Activated CD4-positive, alpha-beta T cell treated with anti-CD3 and anti-CD28 coated beads, Interleukin-2, Interleukin-4, amounts not matched to agents 100 ng/mL and 50 ng/mL, durations not matched to agents 16 hours and 8 hours (primary cell): ENCODE results near the gene ELAVL1.

Source experiments
- DNase-seq: peaks from one replicate; pipeline ENCODE4 v3.0.0-alpha.2; 2020; ENCODE audit warnings: low spot score

The ELAVL1 gene

GRCh38 chr19:7985481-7985911, 19.9 kb downstream of the ELAVL1 start:
- no peak for DNase-seq

DNA sequence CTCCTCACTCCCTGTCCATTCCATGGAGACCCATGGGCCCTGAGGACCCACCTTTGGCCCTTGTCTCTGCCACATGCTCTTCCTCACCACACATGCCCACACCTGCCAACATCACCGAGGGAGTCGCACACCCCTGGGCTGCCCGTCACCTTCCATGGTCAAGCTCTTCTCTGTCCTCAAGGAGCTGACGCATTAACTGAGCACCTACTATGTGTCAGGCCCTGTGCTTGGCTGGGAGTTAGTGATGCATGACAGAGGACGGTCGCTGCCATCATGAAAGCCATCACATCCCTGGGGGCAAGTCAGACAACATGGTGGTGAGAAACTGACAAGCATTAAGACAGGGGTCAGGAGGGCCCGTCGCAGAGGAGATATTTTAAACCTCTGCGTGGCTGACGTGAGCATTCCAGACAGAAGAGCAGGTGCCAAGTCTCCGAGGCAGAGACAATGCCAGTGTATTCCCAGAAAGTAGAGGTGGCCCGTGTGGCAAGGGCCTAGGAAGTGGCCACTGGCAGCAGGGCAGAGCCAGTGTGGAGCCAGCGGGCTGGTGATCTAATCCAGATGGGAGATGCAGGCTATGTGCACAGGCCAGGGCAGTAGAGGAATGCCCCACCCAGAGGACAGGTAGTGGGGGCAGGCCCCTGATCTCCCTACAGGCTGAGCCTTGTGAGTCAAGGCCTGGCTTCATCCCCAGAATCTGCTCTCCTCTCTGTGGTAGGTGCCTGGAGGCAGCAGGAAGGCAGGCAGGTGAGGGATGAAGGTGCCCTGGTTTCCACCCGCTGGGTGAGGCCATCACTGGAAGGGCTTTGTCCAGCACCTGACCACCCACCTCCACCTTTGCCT, 21.2 kb downstream of the ELAVL1 start:
- no peak for DNase-seq

- DNase-seq: no peak
Measured at GRCh38 chr19:7983286-7983950, 22.0 kb downstream of the ELAVL1 start.

GRCh38 chr19:7982651-7983099, 22.8 kb downstream of the ELAVL1 start:
- DNase-seq: no peak

DNA sequence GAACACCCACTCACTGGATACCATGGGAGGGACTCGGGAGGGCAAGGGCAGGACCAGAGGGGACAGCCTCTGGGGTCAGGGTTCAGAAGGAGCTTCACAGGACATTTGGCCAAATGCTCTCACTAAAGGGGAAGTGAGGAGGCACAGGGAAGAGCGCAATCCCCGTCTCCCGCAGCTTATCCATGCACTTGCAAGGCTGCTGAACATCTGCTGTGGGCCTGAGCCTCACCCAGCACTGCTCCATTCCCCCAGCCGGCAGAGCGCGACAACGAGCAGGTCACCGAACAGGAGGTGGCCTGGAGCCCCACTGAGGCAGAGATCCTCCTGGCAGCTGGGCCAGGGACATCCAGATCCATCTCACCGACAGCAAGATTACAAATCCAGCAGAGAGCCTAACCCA, 23.3 kb downstream of the ELAVL1 start:
- no peak for DNase-seq

DNA sequence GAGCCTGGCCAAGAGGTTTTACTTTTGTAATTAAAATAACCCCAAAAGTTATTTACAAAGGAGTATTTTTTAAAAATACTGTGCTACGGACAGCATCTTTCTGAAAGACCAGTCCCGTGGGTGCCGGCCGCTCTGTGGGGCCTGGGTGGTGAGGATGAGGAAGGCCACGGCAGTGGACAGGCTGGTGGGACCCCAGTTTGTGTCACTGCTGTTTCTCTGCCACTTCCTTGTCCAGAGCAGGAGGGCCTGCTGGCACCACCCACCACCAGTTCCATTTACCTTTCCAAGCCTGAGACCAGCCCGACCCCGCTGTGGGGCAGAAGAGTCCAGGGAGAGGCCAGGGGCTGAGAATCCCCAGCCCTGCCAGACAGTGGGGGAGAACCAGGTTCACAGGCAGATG, 23.8 kb downstream of the ELAVL1 start:
- DNase-seq: no peak

DNA sequence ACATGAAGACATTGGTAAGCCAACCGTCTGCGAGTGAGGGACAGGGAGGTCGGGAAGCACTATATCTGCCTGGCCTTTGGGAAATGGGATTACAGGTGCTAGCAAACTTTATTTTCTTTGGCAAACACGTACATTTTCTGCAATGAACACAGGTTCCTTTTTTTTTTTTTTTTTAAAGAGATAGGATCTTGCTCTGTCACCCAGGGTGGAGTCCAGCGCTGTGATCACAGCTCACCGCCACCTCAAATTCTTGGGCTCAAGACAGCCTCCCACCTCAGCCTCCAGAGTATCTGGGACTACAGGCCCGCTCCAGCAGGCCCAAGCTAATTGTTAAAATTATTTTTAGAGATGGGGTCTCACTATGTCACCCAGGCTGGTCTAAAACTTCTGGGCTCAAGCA, 24.2 kb downstream of the ELAVL1 start:
- no peak for DNase-seq

DNA sequence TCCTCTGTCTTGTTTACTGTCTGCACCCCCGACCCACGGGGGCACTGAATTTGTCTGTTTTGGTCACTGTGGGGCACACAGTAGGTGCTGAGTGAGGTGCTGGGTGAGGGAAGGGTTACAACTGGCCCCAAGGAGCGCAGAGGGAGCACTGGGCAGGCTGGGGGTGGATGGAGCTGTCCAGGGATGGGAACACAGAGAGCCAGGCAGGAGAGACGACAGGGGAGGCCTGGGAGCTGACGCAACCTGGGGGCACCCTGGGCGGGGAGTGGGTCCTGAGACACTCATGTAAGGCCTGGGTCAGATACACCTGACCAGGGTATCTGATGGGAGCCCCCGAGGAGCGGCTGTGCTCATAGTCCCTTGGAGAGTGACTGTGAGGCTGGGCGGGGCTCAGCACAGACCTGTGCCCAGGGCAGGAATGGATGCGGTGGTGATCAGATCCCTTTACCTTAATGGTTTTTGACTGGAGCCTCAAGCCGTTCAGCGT, 24.8 kb downstream of the ELAVL1 start:
- no peak for DNase-seq

DNA sequence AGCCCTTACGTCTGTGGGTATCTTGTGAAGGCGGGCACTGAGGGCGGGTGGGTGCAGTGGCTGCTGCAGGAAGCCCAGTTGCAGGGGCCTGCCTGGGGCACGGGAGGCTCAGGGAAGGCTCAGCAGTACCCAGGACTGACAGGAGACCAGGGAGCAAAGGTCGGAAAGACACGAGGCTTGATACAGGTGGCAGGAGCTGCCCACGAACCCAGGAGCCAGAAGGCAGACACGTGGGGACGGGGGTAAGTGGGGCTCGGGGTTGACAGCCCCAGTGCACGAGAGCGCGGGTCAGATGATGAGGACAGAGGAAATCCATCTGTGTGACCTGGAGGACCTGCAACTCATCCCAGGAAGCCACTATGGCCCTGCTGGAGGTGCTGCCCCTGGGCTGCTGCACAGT, 25.3 kb downstream of the ELAVL1 start:
- DNase-seq: no peak

DNA sequence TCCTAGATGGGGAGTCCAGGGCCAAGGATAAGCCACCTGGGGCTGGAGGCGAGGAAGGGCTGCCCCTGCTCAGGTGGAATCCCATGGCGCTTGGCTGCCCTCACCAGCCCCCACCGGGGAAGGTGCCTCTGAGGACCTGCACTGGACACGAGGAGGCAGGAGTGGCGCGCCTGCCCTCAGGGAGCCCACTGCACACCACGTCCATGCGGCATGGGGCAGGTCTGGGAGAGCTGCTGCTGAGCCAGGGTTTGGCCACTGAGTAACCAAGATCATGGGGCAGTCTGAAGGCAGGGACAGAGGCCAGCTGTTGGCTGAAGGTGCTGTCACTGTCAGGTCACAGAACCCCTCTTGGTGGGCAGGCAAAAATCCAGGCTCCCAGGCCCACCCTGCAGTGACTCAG, 25.9 kb downstream of the ELAVL1 start:
- DNase-seq: no peak

GRCh38 chr19:7979011-7979410, 26.4 kb downstream of the ELAVL1 start:
- DNase-seq: no peak

DNA sequence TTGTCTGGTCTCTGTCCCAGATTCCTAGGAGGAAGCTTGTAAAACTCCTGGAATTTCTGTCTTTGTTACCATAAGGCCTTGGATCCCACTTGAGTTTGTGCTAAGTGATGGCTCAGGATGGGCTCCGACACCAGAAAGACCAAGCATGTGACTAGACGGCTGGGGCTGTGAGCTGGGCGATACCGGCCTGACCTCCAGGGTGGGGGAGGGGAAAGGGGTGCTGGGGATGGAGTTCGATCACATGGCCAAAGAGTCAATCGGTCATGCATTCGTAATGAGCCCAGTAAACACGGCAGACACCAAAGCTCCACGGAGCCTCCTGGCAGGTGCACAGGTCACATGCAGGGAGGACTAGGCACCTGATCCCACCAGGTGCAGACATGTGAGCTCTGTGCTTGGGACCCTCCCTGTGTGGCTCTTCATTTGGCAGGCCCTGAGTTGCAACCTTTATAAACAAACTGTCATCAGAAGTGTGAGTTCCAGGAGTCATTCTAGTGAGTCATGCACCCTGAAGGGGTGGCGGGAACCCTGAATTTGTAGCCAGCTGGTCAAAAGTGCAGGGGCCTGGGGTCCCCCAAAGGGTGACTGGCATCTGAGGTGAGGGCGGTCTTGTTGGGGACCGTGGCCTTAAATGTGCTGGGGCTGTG, 27.1 kb downstream of the ELAVL1 start:
- DNase-seq: no peak

- no peak for DNase-seq
Measured at GRCh38 chr19:7977723-7978040, 27.8 kb downstream of the ELAVL1 start.

DNA sequence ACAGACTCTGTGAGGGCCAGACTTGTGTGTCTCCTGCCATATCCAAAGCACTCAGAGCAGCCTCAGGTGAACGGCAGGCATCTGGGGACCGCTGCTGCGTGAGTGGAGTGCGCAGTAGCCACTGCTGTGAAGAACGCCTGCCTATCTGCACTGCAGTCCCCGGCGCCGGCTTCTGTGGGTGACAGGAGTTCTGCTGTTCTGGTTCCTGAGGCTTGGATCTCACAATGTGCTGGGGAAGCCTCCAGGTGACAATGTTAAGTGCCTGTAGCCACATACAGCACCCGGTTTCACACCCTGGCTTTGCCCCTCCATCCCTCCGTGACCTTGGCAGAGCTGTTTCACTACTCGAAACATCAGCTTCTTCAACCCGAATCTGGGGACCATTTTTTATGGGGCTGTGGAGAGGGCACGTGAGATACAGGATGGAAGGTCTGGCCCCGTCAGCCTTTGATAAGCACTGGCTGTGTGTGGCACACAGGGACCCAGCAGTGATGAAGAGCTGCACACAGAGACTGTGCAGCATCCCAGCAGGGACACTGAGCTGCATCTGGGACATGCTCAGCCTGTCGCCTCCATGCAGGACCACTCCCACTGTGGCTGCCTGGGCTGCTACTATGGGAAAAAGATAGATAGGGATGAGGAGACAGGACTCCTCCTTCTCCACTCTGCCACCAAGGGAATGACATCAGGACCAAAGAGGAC, 28.3 kb downstream of the ELAVL1 start:
- no peak for DNase-seq

GRCh38 chr19:7976461-7976860, 29.0 kb downstream of the ELAVL1 start:
- DNase-seq: no peak

- DNase-seq: no peak
Measured at GRCh38 chr19:7975037-7975436, 30.4 kb downstream of the ELAVL1 start.

- no peak for DNase-seq
Measured at GRCh38 chr19:7973883-7974282, 31.6 kb downstream of the ELAVL1 start.

GRCh38 chr19:7971553-7972520, 33.6 kb downstream of the ELAVL1 start:
- DNase-seq: no peak

DNA sequence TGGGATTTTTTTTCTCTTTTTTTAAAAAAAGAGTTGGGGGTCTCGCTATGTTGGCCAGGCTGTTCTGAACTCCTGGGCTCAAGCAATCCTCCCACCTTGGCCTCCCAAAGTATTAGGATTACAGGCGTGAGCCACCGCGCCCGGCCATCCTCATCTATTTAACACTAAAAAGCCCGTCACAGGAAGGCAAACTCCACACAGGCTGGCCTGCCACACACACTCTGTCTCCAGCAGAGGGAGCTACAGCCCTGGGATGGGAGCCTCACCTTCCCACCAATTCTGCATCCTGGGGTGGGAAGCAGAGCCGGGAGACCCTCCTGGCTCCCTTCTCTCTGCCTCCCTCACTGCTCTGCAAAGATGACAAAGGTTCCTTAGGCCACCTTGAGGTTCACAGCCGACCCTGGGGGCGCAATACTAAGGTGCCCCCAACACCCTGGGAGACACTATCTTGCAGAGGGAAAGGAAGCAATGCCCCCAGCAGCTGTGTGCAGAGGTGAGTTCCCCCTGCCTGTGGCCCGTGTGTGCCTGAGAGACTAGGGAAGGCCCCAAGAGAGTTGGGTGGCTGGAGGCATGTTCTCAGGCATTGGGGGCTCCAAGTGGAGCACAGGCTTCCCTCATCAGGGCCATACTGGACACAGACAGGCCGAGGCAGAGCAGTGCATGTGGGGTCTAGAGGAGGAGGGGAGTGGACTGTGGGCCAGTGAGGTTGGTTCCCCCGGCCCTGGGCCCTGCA, 34.6 kb downstream of the ELAVL1 start:
- DNase-seq: peak; percentile 24

DNA sequence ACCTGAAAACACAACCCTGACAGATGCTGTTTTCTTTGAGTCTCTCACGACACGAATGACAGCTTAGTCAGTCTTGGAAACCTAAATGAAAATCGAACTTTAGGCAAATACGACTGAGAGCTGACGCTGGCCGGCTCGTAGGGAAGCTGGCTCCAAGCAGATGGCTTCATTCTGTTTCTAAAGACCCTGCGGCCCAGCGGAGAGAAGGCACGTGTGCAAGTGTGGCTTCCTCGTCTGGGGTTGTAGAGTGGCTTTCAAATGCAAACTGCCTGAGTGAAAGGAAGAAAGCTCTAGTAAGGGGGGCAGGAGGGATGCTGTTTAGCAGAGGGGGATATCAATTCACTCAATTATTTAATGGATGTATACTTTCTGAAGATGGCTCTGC, 35.9 kb downstream of the ELAVL1 start:
- DNase-seq: no peak
